Camera-type eye (tissue), 1 donor: Measurements from ENCODE around the gene LATS1. TPM values are rescaled to one million over a fixed set of nuclear protein-coding genes. Genes with fewer than 3 reads are reported as not detected.

Experiments used
- total RNA-seq: library from RNA; depleted of rRNA; stranded (reverse); fragments of >200 nt; gene quantifications from one replicate; pipeline ENCODE4 v1.2.3, GENCODE V29; 2014

LATS1 gene
- total RNA-seq = 52.7 TPM

GRCh38 chr6:149717588-149718458 lies at the start of gene LATS1:
LATS1 (minus strand) TSS chr6:149718101; CDS start chr6:149702126, 15,975 bp downstream.

GRCh38 chr6:149749594-149750135 lies 31.8 kb upstream of the LATS1 start, which contains the start of gene PCMT1:
PCMT1 (plus strand) TSS chr6:149749741; CDS start chr6:149749902, 161 bp downstream.

GRCh38 chr6:149746147-149746946 lies 28.4 kb upstream of the LATS1 start, which contains the start of gene NUP43:
NUP43 (minus strand) TSS chr6:149746529; CDS start chr6:149746495, 34 bp downstream.

GRCh38 chr6:149648148-149649145 lies 69.5 kb downstream of the LATS1 start, which contains the start of gene KATNA1:
KATNA1 (minus strand) TSS chr6:149648714; CDS start chr6:149638547, 10,167 bp downstream.

Other genes with a start within 250 kb of the LATS1 start
- gene ZC3H12D, start 233.1 kb downstream of the LATS1 start, total RNA-seq = 1.0 TPM
- gene PPIL4, start 172.1 kb downstream of the LATS1 start, total RNA-seq = 64.5 TPM
- 55.9 TPM for gene GINM1, start 151.7 kb downstream of the LATS1 start, total RNA-seq
- gene KATNA1, start 69.4 kb downstream of the LATS1 start, total RNA-seq = 31.0 TPM
- 41.5 TPM for gene NUP43, start 28.4 kb upstream of the LATS1 start, total RNA-seq
- gene PCMT1, start 31.6 kb upstream of the LATS1 start, total RNA-seq = 121 TPM
- 39.4 TPM for gene LRP11, start 146.3 kb upstream of the LATS1 start, total RNA-seq
- 0.22 TPM for gene RAET1E, start 180.0 kb upstream of the LATS1 start, total RNA-seq
- not detected for gene RAET1G, start 205.0 kb upstream of the LATS1 start, total RNA-seq
- gene ULBP2, start 223.9 kb upstream of the LATS1 start, total RNA-seq = 1.8 TPM
- gene ULBP1, start 245.8 kb upstream of the LATS1 start, total RNA-seq = 0.60 TPM